ENCODE results near the gene SAMD10. TPM values are rescaled to one million over a fixed set of nuclear protein-coding genes. Genes with fewer than 3 reads are reported as not detected.

The SAMD10 gene
- total and polyA plus RNA-seq, 2 of the 8 experiments (the other 6 are each of a cell fraction or from before 2014, with no cell fraction given) = 3.0 to 5.2 TPM

GRCh38 chr20:63952210-63952535 is 27.3 kb downstream of the SAMD10 start:
- H2BK15ac ChIP-seq (ENCODE audit: low read length) = no peak overlapping the region
- H2AFZ ChIP-seq (ENCODE audit: low read length) = no peak overlapping the region
- no peak overlapping the region for H3K18ac ChIP-seq (ENCODE audit: extremely low read depth, low read length)
- H3K4me1 ChIP-seq (replicated peaks in 1 of 4; ENCODE audit: control insufficient read depth in 3 of 4, insufficient read depth in 4 of 4, low read length in 3 of 4) = peaks cover 0 to 17% (median 15%) of the 10 kb centered on the region in 4 experiments; a peak in 6 of 7 replicates
- H2BK20ac ChIP-seq (ENCODE audit: low read length) = no peak overlapping the region
- peaks cover 37% of the 10 kb centered on the region for H3K79me1 ChIP-seq (ENCODE audit: low read depth, low read length)
- H3K27ac ChIP-seq (ENCODE audit: low read depth, low read length) = no peak overlapping the region
- H4K8ac ChIP-seq (ENCODE audit: extremely low read depth, insufficient read depth, low read length) = peak overlapping the region; percentile 12; the same call in 1 of the 2 replicates
- H3K27me3 ChIP-seq (replicated peaks in 1 of 4; ENCODE audit: control insufficient read depth in 3 of 4, extremely low read depth in 1 of 4, insufficient read depth in 3 of 4, low read length in 3 of 4) = no peaks in the 10 kb centered on the region
- no peak overlapping the region for H3K9ac ChIP-seq (replicated peaks in 1 of 4; ENCODE audit: extremely low read depth in 1 of 4, low read depth in 3 of 4, low read length in 3 of 4)
- WGBS, 2 experiments (ENCODE audit: extremely low coverage in 1 of 2, insufficient coverage in 1 of 2, insufficient read length in 1 of 2, insufficient replicate concordance in 2 of 2, low coverage in 1 of 2, low lambda C conversion rate in 2 of 2, missing lambda C conversion rate in 1 of 2) = 94% methylated on average over 15 of the region's 15 CpGs; no CpG with 5 or more reads in 1 of the 2 experiments
- no peak overlapping the region for H2BK12ac ChIP-seq (ENCODE audit: low read depth, low read length)
- peaks cover 0 to 2% (median 0%) of the 10 kb centered on the region in 4 experiments; a peak in 1 of 8 replicates for H3K36me3 ChIP-seq (ENCODE audit: control insufficient read depth in 2 of 4, insufficient read depth in 4 of 4, low read length in 3 of 4)
- H2AK5ac ChIP-seq (ENCODE audit: low read depth, low read length) = no peak overlapping the region
- H4K20me1 ChIP-seq (replicated peaks in 1 of 2; ENCODE audit: control insufficient read depth in 1 of 2, insufficient read depth in 2 of 2, low read length in 2 of 2) = peaks cover 35 to 47% of the 10 kb centered on the region in 2 experiments
- no peak overlapping the region for H3K23ac ChIP-seq (ENCODE audit: insufficient read length)
- H3K4me3 ChIP-seq (ENCODE audit: extremely low read depth in 1 of 4, insufficient read depth in 2 of 4, low read depth in 3 of 4, low read length in 4 of 4) = no peak overlapping the region
- TF ChIP-seq KDM4A (IDR thresholded peaks at IDR 0.05; ENCODE audit: low read depth, low read length, severe bottlenecking) (no peak), CEBPB (IDR thresholded peaks at IDR 0.05; ENCODE audit: low read depth, low read length) (no peak), RAD21 (IDR thresholded peaks at IDR 0.05 in 1 of 2, conservative IDR thresholded peaks at IDR 0.05 in 1 of 2; ENCODE audit: low read depth in 2 of 2, low read length in 2 of 2) (no peak), FOSL1 (IDR thresholded peaks at IDR 0.05; ENCODE audit: insufficient read depth, low read depth, low read length) (no peak)
- ChIA-PET POLR2A (ENCODE audit: partially characterized antibody) (interaction anchor here (1.4 to 2.9 kb wide), 3 partner anchors 10 to 15 kb away, joined by 3 to 15 read pairs (median 9); no protein-coding TSS in a partner anchor), CTCF (ENCODE audit: partially characterized antibody) (interaction anchor here (0.6 to 2.6 kb wide), 11 partner anchors 9 to 237 kb away, joined by 3 to 13 read pairs (median 4); partner anchors contain the start of gene PRPF6)
- no peak for DNase-seq (ENCODE audit: low read depth in 1 of 2, low spot score in 2 of 2)
- peaks cover 8% of the 10 kb centered on the region; the same call in 1 of the 2 replicates for H3K23me2 ChIP-seq (ENCODE audit: low read depth, low read length)
- H4K5ac ChIP-seq (ENCODE audit: insufficient read length, low read depth, low read length) = no peak overlapping the region
- no peak overlapping the region for H3K4ac ChIP-seq (replicated peaks; ENCODE audit: insufficient read length, low read depth, low read length)
- H2BK120ac ChIP-seq (replicated peaks; ENCODE audit: low read depth, low read length) = no peak overlapping the region
- FAIRE-seq = no peak
- H3K79me2 ChIP-seq (ENCODE audit: control insufficient read depth in 1 of 2, insufficient read depth in 2 of 2, low read length in 2 of 2) = peaks cover 17 to 77% of the 10 kb centered on the region in 2 experiments; a peak in 3 of 4 replicates
- no peak overlapping the region for H2BK5ac ChIP-seq (ENCODE audit: low read depth, low read length)
- no peaks in the 10 kb centered on the region for H3K9me3 ChIP-seq (ENCODE audit: insufficient read depth in 2 of 2, low read depth in 1 of 2, low read length in 1 of 2)
- H4K91ac ChIP-seq (replicated peaks; ENCODE audit: insufficient read length, low read length) = no peak overlapping the region
- H3K14ac ChIP-seq (ENCODE audit: insufficient read length) = no peak overlapping the region
- H3K56ac ChIP-seq (replicated peaks; ENCODE audit: insufficient read length, low read depth, low read length) = no peak overlapping the region
- no peak overlapping the region for H3K4me2 ChIP-seq (ENCODE audit: insufficient read depth in 1 of 2, low read depth in 2 of 2, low read length in 2 of 2)

All from H1 (cell line).